Stimulated activated CD8-positive, alpha-beta memory T cell treated with anti-CD3 and anti-CD28 coated beads, Interleukin-4, amount 100 ng/mL, for 1 hour (primary cell): ENCODE results near the gene PRAMEF9.
A peak's percentile ranks its signal among the peaks of the same experiment; 100 is the strongest.
"Not testable (repeated sequence)": the region's sequence is repeated elsewhere in the genome, so short reads cannot be mapped to it uniquely, and the experiment has no call there.

Experiments
- DNase-seq, 2 donors: peaks; one replicate each; pipeline ENCODE4 v3.0.0-alpha.2; 2020; ENCODE audit warnings: low read depth in 2 of 2, low spot score in 1 of 2

Gene PRAMEF9

DNA sequence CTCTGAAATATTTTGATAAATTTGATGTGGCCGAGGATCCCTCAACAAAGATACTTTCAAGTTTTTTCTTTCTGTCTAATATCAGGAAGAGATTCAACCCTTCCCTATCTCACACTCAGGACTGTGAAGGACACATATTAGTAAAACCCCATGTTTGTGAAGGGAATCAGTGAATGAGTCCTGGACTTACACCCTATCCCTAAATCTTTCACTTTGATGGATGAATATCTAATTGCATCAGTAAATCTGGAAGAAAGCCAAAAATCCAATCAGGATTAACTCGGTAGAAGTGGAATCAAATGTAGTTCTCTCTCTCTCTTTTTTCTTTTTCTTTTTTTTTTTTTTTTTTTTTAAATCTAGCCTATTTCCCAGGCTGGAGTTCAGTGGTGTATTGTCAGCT, at the start of gene PRAMEF9:
TSS of gene PRAMEF9 (plus strand) at position 301 of the 400 bp plus-strand sequence. CDS start 3,433 bp downstream, outside the sequence.
- DNase-seq = not testable (repeated sequence)

DNA sequence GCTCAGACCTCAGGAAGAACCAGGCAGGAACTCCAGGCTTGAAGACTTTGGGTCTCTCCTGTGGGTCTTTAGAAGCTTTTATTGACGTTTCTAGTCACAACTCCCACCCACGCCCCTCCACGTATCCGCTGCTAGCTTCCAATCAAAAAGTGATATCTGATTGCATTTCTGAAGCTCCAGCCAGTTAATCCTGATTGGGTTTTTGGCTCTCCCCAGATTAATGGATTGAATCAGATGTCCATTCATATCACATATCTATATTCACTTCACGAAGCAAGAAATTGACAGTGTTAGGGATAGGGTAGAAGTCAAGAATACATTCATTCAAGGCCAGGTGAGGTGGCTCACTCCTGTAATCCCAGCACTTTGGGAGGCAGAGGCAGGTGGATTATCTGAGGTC, 15.7 kb upstream of the PRAMEF9 start, which contains the start of gene PRAMEF26:
TSS of gene PRAMEF26 (minus strand) at position 101 of the 400 bp plus-strand sequence. CDS start 2,914 bp downstream, outside the sequence.
- DNase-seq = not testable (repeated sequence)

DNA sequence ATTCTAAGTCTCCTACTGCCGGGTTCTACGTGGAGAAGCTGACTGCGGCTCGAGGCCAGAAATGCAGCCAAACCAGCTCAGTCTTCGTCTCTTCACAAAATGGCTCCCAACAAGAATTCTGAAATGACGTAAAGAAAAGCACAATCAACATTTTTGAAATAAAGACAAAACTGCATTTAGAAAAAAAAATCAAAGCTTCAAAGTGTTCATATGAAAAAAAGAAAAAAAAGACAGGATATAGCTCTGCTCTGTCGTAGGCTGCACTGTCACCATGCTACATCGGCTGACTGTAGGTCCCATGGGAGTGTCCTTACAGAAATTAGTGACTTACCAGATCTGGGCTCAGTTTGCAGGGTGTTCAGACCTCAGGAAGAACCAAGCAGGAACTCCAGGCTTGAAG, 6.1 kb upstream of the PRAMEF9 start, which contains the start of gene HNRNPCL4:
TSS of gene HNRNPCL4 (minus strand) at position 101 of the 400 bp plus-strand sequence. CDS start 164 bp downstream, outside the sequence.
- not testable (repeated sequence) for DNase-seq

DNA sequence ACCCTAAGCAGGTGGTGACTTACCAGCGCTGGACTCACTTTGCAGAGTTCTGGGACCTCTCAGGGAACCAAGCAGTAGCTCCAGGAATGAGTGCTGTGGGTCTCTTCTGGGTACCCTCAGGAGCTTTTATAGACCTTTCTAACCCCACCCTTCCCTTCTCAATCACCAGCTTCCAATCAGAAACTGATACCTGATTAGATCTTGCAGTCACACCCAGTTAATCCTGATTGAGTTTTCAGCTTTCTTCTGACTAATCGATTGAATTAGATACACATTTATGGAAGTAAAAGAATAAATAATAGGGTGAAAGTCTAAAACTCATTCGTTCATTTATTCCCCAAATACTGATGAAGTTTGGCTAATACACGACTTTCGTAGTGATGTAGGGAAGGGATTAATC, 29.7 kb downstream of the PRAMEF9 start, which contains the start of gene PRAMEF13:
TSS of gene PRAMEF13 (minus strand) at position 101 of the 400 bp plus-strand sequence. CDS start 1,820 bp downstream, outside the sequence.
- DNase-seq = not testable (repeated sequence)

DNA sequence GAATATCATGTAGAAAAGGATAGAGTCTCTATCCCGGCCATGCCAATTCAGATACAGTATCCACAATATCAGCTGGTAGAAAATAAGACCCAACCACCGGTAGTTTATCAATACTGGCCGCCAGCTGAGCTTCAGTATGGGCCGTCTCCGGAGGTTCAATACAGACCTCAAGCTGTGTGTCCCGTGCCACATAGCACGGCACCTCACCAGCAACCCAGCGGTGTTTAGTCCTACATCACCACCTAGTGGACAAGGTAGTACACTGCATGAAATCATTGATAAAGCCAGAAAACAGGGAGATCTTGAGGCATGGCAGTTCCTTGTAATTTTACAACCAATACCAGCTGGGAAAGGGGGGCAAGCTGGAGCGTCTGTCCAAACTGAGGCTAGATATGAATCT, 37.1 kb downstream of the PRAMEF9 start:
- DNase-seq = not testable (repeated sequence)

DNA sequence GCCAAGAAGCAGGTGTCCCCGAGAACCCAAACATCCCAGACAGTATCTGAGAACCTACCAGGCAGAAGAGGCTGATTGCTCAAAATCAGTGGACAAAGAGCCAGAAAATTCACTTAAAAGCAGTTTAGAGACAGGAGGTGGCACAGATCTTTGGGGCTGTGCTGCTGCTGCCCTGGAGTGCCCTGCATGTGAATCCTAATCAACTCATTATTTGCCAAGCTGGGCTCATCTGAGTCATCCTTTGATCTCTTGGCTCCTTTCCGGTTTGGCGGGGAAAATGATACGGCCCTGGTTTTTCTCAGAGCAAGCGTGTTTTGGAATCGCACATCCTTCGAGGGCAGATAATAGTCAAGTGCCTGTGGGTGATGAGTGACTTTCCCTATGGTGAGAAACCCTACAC, 45.0 kb downstream of the PRAMEF9 start:
- DNase-seq = not testable (repeated sequence)

DNA sequence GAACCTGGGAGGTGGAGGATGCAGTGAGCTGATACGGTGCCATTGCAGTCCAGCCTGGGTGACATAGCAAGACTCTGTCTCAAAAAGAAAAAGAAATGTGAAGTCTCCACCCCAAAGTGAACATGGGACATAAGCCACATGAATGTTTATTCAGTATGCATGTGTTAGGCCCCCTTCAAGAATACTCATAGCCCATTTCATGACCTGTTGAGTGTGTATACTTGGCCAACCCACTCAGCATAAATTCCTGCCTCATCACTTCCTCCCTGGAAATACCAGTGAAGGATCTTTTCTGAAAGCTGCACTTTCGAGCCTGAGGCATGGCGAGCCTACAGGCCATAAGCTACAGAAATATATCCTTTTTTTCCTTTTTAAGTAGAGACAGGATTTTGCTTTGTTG, 47.6 kb downstream of the PRAMEF9 start:
- not testable (repeated sequence) for DNase-seq

DNA sequence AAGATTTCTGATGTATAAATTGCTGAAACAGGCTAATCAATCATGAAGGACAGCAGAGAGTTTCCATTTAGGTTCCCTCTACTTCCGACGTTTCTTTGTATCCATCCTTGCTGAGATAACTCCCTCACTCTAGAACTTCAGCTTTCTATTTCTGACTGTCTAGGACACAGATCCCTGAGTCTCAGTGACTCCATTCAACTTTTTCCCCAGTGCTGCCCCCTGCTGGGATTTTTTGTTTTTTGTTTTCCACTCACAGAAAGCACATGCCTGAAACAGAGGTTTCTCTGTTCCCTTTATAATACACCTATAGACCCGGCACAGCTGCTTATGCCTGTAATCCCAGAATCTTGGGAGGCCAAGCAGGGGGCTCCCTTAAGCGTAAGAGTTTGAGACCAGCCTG, 51.1 kb downstream of the PRAMEF9 start:
- DNase-seq = not testable (repeated sequence)

DNA sequence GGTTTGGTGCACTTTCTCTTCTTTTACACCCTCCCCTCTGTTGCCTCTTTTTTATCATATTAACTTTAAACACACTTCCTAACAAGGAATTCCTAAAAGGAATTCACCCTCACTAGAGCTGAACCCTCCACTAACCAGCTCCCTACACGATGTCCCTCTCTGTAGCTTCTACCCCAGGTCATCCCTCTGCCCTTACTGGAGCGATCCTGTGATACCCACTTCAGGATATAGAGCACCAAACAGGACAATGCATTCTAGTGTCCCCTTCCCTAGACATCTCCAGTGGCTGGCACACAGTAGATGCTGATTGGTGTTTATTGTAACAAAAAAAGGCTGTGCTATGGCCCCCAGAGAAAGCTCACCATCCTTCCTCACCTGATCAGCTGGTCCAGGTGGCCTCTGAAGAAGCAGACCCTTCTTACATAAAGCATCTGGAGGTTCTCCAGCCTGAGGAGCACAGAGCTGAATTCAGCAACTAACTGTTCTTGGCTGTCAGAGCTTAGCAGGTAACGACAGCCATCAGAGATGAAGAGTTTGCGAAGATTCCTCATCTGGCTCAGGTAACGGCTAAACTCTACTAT, 52.9 kb downstream of the PRAMEF9 start:
- no peak for DNase-seq

DNA sequence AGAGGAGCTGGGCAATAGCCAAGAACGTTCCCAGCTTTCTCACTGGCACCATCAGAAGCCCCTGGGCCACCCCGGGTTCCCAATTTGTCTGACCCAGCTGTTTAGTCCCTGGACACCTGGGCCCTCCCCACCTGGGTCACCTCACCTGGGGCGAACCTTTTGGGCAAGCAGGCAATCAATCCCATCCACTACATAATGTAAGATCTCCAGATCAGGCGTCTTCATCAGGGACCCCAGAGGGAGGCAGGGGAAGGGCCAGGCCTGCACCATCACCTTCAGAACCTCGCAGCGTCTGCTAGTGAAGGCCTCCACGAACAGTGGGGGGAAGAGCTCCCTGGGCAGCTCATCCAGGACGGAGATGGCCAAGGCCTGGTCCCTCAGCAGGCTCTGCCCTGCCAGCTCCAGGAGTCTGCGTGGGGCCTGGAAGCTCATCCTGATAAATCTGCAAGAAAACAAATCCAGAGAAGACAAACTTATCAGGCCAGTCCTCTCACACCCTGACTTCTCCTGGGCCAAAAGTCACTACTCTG, 54.1 kb downstream of the PRAMEF9 start, which contains the start of gene PRAMEF18:
TSS of gene PRAMEF18 (minus strand) at position 480 of the 530 bp plus-strand sequence. CDS start at position 432, 48 bp downstream.
- not testable (repeated sequence) for DNase-seq

DNA sequence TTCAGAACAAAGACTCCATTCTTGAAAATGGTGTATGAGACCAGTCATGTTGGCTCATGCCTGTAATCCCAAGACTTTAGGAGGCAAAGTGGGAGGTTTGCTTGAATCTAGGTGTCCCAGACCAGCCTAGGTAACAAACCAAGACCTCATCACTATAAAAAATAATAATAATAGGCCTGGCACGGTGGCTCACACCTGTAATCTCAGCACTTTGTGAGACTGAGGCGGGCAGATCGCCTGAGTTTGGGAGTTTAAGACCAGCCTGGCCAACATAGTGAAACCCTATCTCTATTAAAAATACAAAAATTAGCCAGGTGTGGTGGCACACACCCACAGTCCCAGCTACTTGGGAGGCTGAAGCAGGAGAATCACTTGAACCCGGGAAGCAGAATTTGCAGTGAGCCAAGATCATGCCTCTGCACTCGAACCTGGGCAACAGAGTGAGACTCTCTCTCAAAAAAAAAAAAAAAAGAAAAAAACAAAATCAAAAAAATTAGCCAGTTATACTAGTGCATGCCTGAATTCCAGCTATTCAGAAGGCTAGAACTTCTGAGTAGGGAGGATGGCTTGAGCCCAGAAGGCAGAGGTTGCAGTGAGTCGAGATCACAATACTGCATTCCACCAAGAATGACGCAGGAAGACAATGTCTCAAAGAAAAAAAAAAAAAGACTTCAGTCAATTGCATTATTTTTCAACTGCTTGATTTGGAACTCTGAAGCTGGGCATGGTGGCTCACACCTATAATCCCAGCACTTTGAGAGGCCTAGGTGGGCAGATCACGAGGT, 55.8 kb downstream of the PRAMEF9 start:
- DNase-seq = not testable (repeated sequence)

DNA sequence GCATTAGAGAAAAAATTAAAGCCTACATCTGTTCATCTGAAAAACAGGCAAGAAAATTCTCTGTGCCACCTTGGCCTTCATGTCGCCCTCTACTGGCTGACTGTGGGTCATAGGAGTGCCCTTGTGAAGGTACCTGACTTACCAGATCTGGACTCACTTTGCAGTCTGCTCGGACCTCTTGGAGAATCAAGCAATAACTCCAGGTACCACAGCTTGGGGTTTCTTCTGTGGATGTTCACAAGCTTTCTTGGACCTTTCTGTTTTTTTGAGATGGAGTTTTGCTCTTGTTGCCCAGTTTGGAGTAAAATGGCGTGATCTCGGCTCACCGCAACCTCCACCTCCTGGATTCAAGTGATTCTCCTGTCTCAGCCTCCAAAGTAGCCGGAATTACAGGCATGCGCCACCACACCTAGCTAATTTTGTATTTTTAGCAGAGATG, 56.7 kb downstream of the PRAMEF9 start:
- peak in 1 of 2 donors; percentile 16 for DNase-seq
